PFSK-1 (cell line): ENCODE measurements around the gene INPP5J.

Experiments used
- FOXP2 ChIP-seq: optimal IDR thresholded peaks from 2 replicates; pipeline ENCODE3; 2011; ENCODE audit warnings: borderline replicate concordance, control low read depth, inconsistent platforms; ENCODE audit not compliant: insufficient read depth; ENCODE audit errors: extremely low read length, extremely low read depth
- POLR2AphosphoS5 ChIP-seq: IDR thresholded peaks from 2 replicates; pipeline ENCODE4 v1.6.1; 2012; ENCODE audit warnings: low read depth, mild to moderate bottlenecking, control low read depth, low read length, moderate library complexity
- REST ChIP-seq, 2 experiments: IDR thresholded peaks; 2 replicates each; pipeline versions ENCODE4 v1.6.1 to v1.8.0; 2011 to 2012; ENCODE audit warnings: low read depth in 2 of 2, low read length in 2 of 2, control low read depth in 1 of 2, inconsistent platforms in 1 of 2, mild to moderate bottlenecking in 1 of 2, moderate library complexity in 1 of 2; ENCODE audit not compliant: insufficient read depth in 1 of 2
- SIN3A ChIP-seq: IDR thresholded peaks from 2 replicates; pipeline ENCODE4 v1.6.1; 2012; ENCODE audit warnings: mild to moderate bottlenecking, low read length, moderate library complexity, borderline replicate concordance; ENCODE audit not compliant: insufficient read depth
- TAF1 ChIP-seq: IDR thresholded peaks from 2 replicates; pipeline ENCODE4 v1.6.1; 2012; ENCODE audit warnings: low read length, control low read depth, borderline replicate concordance; ENCODE audit not compliant: insufficient read depth

The INPP5J gene

GRCh38 chr22:31138126-31138525 lies 15.4 kb downstream of the INPP5J start:
- TF ChIP-seq SIN3A (no peak), REST (IDR thresholded peaks at IDR 0.05; ENCODE audit: insufficient read depth in 1 of 2, low read depth in 2 of 2, low read length in 2 of 2) (no peak), FOXP2 (no peak)

GRCh38 chr22:31139066-31139465 lies 16.3 kb downstream of the INPP5J start:
- TF ChIP-seq REST (IDR thresholded peaks at IDR 0.05; ENCODE audit: insufficient read depth in 1 of 2, low read depth in 2 of 2, low read length in 2 of 2) (no peak), TAF1 (no peak), FOXP2 (no peak), SIN3A (no peak), POLR2AphosphoS5 (no peak)

GRCh38 chr22:31139866-31140716 lies 17.3 kb downstream of the INPP5J start, which contains the start of gene PLA2G3:
TSS of gene PLA2G3 (minus strand) at chr22:31140508. CDS start at chr22:31140354, 154 bp downstream.
- TF ChIP-seq REST (IDR thresholded peaks at IDR 0.05; ENCODE audit: insufficient read depth in 1 of 2, low read depth in 2 of 2, low read length in 2 of 2) (no peak), POLR2AphosphoS5 (no peak), SIN3A (no peak), FOXP2 (no peak), TAF1 (no peak)

- TF ChIP-seq TAF1 = no peak
- no peak for TF ChIP-seq REST (IDR thresholded peaks at IDR 0.05; ENCODE audit: insufficient read depth in 1 of 2, low read depth in 2 of 2, low read length in 2 of 2)
- TF ChIP-seq POLR2AphosphoS5 = no peak
- TF ChIP-seq SIN3A = no peak
- TF ChIP-seq FOXP2 = no peak
Observed at GRCh38 chr22:31140746-31141145, 18.0 kb downstream of the INPP5J start.

GRCh38 chr22:31141551-31141950 lies 18.8 kb downstream of the INPP5J start:
- TF ChIP-seq POLR2AphosphoS5 = no peak
- no peak for TF ChIP-seq REST (IDR thresholded peaks at IDR 0.05; ENCODE audit: insufficient read depth in 1 of 2, low read depth in 2 of 2, low read length in 2 of 2)
- TF ChIP-seq FOXP2 = no peak
- no peak for TF ChIP-seq TAF1
- TF ChIP-seq SIN3A = no peak
